A673 (cell line): ENCODE results near the gene CLPSL1.

Experiments
- EZH2 ChIP-seq: fragments of 200-600 bp; sonication (generic); IDR thresholded peaks from 2 replicates; pipeline ENCODE4 v1.6.1; 2017; ENCODE audit warnings: borderline replicate concordance, low read depth, mild to moderate bottlenecking, mixed read lengths, antibody characterized with exemption, low read length; ENCODE audit not compliant: poor library complexity, severe bottlenecking
- TF ChIP-seq, protein P1 (sequence below): fragments of 300-800, 200-600 bp; sonication (generic); conservative IDR thresholded peaks from 2 replicates; pipeline ENCODE4 v1.5.1; 2017; ENCODE audit warnings: low read depth, mild to moderate bottlenecking, antibody characterized with exemption, low read length, moderate library complexity, mixed read lengths

DNA sequence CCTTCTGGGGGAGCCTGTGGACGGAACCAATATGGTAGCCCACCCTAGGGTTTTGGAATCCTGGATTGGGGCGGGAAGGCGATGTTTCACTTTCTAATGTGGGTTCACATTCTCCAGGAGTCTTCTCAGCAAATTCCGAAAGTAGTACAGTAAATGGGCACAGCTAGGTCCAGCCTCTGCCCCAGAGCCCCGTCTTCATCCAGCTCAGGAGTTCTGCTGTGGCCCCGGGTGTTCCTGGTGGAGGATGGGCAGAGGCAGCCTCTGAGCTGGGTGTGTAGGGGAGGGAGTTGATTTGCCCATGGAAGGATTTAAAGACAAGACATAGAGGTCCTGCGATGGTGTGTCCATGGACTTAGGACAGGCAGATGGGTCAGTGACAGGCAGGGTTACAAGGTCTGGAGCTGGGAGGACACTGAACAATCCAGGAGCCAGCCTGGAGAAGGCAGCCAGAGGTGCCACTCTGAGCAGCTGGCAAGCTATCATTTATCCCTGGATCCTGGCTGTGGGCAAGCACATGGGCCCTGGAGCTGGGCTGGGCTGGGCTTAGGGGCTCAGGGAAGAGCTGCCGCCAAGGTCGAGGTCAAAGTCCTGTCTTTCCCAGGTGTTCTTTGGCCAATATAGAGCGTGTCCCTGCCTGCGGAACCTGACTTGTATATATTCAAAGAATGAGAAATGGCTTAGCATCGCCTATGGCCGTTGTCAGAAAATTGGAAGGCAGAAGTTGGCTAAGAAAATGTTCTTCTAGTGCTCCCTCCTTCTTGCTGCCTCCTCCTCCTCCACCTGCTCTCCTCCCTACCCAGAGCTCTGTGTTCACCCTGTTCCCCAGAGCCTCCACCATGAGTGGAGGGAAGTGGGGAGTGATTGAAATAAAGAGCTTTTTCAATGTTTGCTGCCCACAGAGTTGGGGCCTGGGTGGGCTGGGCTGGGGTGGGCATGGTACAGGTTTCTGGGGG lies 6.7 kb downstream of the CLPSL1 start:
- TF ChIP-seq, protein P1, sequence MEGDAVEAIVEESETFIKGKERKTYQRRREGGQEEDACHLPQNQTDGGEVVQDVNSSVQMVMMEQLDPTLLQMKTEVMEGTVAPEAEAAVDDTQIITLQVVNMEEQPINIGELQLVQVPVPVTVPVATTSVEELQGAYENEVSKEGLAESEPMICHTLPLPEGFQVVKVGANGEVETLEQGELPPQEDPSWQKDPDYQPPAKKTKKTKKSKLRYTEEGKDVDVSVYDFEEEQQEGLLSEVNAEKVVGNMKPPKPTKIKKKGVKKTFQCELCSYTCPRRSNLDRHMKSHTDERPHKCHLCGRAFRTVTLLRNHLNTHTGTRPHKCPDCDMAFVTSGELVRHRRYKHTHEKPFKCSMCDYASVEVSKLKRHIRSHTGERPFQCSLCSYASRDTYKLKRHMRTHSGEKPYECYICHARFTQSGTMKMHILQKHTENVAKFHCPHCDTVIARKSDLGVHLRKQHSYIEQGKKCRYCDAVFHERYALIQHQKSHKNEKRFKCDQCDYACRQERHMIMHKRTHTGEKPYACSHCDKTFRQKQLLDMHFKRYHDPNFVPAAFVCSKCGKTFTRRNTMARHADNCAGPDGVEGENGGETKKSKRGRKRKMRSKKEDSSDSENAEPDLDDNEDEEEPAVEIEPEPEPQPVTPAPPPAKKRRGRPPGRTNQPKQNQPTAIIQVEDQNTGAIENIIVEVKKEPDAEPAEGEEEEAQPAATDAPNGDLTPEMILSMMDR, result no peak
- TF ChIP-seq EZH2, result no peak
